IMR-90 (cell line): ENCODE measurements around the gene KCNG4.

Source experiments
- CHD1 ChIP-seq: IDR thresholded peaks from 2 replicates; pipeline ENCODE4 v1.6.1; 2012; ENCODE audit warnings: low read depth, low read length, improper control_type of control experiment
- CTCF ChIP-seq: conservative IDR thresholded peaks from 2 replicates; pipeline ENCODE4 v1.5.1; 2012; ENCODE audit warnings: mild to moderate bottlenecking, low read depth, low read length, improper control_type of control experiment
- ELK1 ChIP-seq: fragments of 150-350 bp; IDR thresholded peaks from 2 replicates; pipeline ENCODE4 v1.6.1; 2016; ENCODE audit warnings: low read depth, mild to moderate bottlenecking, low read length, moderate library complexity, borderline replicate concordance
- MXI1 ChIP-seq: IDR thresholded peaks from 2 replicates; pipeline ENCODE4 v1.6.1; 2012; ENCODE audit warnings: low read depth, mild to moderate bottlenecking, low read length, moderate library complexity, borderline replicate concordance
- POLR2A ChIP-seq: IDR thresholded peaks from 2 replicates; pipeline ENCODE4 v1.6.1; 2012; ENCODE audit warnings: mild to moderate bottlenecking, low read depth, low read length

- TF ChIP-seq CTCF (no peak), POLR2A (no peak), MXI1 (no peak), CHD1 (no peak), ELK1 (no peak)
Observed at GRCh38 chr16:84212631-84213030, 27.2 kb downstream of the KCNG4 start.
